Peyer's patch (tissue), 4 donors: Measurements from ENCODE around the gene ELP4.

ENCODE experiments used
- CTCF ChIP-seq, 6 experiments: fragments of 450-650 bp in 4 of 6; fragments of 200-600 bp in 2 of 6; sonication (generic) in 1 of 6; IDR thresholded peaks; one replicate each; pipeline ENCODE4 v1.5.1; 2017 to 2019; ENCODE audit warnings: antibody characterized with exemption in 6 of 6, mild to moderate bottlenecking in 3 of 6, moderate library complexity in 1 of 6
- POLR2A ChIP-seq, 2 donors: fragments of 450-650 bp; IDR thresholded peaks; one replicate each; pipeline ENCODE4 v1.5.1; 2017; ENCODE audit warnings: antibody characterized with exemption in 2 of 2, mild to moderate bottlenecking in 2 of 2, moderate library complexity in 2 of 2

- no peak for TF ChIP-seq CTCF (IDR thresholded peaks at IDR 0.05)
- TF ChIP-seq POLR2A (IDR thresholded peaks at IDR 0.05), result no peak
Measured at GRCh38 chr11:31821235-31821764, 311.7 kb downstream of the ELP4 start.
